ENCODE results near the gene CGREF1.

Gene CGREF1, protein sequence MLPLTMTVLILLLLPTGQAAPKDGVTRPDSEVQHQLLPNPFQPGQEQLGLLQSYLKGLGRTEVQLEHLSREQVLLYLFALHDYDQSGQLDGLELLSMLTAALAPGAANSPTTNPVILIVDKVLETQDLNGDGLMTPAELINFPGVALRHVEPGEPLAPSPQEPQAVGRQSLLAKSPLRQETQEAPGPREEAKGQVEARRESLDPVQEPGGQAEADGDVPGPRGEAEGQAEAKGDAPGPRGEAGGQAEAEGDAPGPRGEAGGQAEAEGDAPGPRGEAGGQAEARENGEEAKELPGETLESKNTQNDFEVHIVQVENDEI
- 0.39 to 3.6 (median 0.44) reads per million in 3 experiments for total RNA-seq

DNA sequence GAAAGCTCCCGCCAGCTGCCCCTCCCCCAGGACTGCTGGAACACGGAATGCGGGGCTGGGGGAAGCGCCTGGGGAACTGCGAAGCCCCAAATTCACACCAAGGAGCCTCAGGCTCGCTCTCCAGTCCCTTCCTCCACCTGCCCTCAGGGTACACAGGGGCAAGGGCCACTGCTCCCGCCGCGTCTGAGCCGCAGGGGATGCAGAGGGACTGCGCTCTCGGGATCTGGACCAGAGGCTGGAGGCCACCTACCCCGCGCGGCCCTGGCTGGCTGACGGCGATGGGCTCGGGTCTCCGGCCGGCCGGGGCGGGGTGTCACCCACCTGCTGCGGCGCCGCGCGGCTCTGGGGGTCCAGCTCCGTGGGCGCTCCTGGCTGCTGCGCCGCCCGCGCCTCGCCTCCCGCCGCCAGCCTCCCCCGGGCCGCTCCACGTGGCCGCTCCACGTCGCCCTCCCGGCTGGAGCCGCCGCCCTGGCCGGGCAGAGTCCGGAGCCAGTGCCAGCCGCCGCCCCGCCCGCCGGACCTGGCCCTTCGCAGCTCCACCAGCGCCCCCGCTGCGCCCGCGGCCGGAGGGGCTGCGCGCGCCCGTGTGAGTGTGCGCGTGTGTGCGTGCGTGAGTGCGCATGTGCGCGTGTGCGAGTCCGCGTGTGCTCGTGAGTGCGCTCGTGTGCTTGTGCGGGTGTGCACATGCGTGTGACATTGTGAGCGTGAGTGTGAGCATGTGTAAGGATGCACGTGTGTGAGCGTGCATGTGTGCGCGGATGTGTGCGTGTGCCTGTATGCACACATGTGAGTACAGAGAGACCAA, at the start of gene CGREF1:
Gene CGREF1, minus strand, starts transcription at position 604 of the 805 bp plus-strand sequence. CDS start 14,762 bp downstream, outside the sequence.
- no peak for DNase-seq

DNA sequence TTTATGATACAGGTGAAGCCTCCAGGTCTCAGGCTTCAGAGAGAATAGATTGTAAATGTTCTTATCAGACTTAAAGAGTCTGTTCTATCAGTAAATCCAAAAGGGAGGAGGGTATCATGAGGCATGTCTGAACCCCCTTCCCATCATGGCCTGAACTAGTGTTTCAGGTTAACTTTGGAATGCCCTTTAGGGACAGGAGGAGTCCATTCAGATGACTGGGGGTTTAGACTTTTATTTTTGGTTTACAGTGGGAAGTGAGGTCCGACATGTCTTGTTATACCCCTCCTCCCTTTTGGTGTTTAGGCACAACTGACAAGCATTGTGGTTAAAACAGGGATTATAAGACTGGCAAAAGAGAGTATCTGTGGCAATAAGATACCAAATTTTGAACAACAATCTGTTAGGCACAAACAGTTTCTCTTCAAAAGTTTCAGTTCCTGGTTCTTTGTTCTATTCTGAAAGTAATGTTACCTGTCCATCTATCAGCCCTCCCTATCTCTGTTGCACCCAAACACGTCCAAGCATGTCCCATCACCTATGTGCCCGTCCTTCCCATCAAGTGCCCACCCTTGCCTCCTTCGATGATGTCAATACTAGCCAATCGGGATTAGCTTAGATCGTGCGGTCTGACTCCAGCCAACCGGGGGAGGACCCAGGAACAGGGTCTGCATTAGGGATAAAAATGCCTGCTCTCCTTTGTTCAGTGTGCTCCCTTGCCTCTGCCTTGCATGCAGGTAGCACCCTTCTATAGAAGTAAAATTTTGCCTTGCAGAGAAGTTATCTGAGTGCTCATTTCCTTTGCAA, 46.2 kb upstream of the CGREF1 start:
- DNase-seq, result no peak

DNA sequence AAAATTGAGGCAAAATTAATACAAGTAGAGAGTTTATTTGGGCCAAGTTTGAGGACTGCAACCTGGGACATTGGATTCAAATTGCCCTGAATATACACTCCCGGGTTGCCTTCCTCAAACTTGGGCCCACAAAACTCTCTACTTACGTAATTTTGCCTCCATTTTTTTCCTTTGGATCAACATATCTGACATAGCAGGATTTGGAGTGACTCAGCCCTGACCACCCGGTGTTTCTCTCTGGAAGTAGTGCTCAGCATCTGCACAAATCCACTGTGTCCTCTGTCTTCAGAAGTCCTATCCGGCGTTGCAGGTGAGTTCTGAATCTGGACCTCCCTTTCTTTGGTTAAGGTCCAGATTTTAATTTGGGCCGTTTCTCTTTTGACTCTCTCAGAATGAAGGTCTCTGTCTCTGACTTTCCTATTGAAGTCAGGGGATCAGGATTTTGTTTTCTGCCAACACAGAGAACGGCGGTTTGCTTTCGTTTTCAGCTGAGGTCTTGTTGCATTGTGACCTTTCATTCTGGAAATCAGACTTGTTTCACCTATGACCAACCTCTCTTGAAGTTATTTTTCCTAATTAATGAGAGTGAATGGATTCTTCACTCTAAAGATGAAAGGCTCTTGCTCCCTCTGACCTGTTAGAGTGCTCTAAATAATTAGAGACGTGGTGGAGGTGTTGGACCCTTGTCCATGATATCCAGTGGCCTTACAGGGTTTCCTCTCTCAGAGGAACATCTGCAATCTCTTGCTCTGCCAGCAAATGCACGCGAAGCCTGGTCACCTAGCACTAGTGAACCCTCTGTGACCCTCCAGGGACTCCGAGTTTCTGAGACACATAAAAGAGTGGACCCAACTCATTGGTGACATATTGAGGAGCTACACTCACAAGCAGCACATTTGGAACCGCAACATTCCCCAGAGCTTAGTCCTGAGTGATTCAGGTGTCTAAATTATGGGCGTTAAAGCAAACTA, 43.5 kb upstream of the CGREF1 start:
- no peak for DNase-seq

DNA sequence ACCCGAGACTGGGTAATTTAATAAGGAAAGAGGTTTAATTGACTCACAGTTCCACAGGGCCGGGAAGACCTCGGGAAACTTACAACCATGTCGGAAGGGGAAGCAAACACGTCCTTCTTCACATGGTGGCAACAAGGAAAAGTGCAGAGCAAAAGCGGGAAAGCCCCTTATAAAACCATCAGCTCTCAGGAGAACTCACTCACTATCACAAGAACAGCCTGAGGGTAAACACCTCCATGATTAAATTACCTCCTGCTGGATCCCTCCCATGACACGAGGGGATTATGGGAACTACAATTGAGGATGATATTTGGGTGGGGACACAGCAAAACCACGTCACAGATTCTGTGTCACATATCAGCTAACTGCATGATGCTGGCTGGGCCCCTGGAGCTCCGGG, 41.3 kb upstream of the CGREF1 start:
- no peak for DNase-seq

DNA sequence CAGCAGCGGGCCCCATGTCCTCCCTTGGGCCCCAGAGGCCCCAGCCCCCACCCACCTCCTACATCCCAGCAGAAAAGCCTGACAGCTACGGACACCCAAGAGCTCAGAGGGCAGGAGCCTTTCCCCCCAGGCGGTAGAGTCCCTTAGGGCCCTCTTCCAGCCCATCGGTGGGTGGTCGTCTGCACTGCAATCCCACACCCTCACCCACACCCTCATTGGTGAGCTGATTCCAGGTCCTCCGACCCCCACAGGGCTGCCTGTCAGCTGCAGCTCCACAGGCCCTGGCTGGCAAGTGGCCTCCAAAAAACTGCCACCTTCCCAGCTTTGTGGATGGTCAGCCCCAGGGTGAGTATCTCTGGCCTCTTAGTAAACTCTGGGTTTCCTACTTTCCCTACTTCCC, 40.3 kb upstream of the CGREF1 start:
- no peak for DNase-seq

DNA sequence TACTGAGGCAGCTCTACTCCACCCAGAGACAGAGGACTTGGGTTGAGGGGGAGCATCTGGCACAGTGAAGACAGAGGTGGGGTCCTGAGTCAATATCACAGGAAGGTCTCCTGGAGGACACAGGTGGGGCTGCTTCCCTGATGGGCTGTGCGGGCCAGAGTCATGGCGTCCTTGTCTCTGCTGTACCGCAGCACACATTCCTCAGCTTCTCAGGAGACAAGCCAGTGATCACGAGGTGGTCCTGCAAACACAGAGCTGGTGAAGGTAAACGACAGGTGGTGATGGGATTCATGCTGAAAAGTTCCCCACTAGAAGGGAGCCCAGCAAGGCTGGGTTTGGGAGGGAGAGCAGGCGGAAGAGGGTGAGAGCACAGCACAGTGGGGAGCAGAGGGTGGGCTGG, 39.5 kb upstream of the CGREF1 start:
- DNase-seq, result no peak

DNA sequence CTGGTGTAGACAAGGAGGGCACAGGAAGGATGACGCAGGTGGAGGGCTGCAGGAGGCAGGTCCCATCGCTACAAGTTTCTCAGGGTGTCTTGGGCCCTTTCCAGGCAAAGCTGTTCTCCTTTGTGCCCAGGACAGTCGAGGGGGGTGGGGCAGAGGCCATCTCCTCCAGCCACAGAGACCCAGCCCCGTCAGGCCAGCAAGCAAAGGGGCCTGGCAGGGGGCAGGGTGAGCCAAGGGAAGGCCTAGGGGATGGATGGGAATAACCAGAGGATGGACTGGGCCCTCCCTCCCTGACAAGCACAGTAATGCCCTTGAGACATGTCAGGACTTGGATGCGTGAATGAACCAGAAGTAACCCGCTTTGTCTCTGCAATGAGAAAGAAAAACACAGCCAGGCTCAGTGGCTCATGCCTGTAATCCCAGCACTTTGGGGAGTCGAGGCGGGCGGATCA, 36.2 kb upstream of the CGREF1 start:
- no peak for DNase-seq

DNA sequence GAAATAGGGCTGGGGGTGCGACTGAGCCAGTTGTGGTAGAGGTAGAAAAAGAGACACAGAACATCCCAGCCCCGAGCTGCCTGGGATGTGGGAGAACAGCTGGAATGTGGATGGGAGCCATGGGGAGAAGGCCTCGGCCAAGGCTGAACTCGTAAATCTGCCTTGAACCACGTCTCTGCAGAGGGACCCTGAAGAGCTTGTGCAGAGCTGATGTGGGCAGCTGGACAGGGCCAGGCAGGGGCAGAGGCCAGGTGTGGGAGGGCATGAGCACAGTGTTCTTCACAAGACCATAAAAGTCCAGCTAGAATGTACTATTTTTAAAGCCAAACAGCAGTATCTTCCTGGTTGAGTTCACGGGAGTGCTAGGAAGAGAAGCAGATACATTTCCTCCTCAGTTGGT, 35.6 kb upstream of the CGREF1 start:
- no peak for DNase-seq

DNA sequence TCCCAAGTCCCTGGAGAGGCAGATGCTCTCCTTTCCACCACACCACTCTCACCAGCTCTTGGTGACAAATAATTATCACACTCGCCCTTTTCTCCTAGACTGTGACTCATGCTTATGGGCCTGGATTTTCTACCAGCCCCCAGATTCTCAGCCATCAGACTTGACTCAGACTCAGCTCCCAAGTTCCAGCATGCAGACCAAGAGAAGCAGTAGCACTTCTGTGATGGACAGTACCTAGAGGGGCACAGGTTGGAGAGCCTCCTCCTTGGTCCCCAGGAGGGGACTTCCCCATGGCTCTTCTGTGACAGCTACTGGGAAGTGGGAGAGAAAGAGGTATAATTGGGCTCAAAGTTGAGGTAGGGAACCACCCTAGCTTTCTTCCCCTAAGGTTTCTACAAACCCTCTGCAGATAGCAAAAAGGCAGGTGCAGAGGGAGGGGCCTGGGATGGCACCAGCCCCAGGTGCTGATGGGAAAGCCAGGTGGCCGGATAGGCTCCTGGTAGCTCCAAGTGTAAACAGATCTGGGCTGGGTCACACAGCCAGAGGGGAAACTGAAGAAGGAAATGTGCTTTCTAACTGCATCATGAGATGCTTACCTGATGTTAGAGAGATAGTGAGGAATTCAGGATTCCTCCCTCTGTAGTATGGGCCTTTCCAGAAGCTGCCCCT, 34.0 kb upstream of the CGREF1 start:
- DNase-seq, result no peak

DNA sequence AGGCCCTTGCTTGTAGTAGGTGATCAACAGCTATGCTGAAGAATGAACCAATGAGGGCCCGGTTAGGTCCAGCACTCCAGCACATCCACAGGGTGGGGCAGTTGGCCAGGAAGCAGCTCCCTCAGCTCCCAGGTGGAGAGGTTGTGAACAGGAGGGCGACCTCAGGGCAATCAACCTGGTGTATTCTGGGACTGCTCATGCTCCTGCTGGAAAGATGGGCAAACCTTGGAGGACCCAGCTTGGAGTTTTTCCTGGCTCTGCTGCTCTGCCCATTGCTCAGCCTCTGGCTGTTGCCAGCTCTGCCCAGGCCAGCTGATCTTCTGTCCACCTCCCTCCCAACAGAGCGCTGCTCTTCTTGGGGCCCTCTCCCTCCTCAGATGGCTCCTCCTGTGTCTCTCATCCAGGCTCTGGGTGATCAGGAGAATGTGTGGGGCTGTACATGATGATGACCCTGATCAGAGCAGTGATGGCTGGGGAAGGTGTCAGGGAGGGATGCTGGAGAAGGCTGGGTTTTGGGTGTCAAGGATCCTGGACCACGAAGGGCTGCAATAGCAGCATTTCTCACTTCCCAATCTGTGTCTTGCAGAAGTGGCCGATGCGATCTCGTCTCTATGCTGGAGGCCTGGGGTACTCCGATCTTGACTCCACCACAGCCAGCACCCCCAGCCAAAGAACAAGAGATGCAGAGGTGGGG, 33.3 kb upstream of the CGREF1 start:
- DNase-seq, result no peak

DNA sequence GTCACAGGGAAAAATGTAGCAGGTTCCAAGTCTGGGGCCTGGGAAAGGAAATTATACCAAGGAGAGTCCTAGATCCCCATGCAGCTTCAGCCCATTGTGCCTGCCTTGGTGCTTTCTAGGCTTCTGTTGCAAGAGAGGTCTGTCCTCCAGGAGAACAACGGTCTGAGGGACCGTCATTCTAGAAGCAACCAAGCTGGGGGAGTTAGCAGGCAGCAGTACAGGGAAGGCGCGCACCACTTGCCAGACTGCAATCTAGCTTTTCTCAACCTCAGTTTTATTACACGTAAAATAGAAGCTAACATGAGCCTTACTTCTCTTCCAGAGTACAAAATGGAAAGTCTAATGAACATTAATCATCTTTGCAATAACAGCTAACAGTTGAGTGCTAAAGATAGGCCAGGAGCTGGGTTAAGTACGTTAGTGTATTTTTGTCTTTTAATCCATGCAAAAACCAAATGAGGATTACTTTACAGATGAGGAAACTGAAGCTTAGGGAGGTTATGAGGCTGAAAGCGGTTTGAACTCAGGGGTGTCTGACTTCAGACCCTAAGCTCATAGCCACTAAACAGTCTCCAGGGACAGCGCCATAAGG, 31.8 kb upstream of the CGREF1 start:
- no peak for DNase-seq

DNA sequence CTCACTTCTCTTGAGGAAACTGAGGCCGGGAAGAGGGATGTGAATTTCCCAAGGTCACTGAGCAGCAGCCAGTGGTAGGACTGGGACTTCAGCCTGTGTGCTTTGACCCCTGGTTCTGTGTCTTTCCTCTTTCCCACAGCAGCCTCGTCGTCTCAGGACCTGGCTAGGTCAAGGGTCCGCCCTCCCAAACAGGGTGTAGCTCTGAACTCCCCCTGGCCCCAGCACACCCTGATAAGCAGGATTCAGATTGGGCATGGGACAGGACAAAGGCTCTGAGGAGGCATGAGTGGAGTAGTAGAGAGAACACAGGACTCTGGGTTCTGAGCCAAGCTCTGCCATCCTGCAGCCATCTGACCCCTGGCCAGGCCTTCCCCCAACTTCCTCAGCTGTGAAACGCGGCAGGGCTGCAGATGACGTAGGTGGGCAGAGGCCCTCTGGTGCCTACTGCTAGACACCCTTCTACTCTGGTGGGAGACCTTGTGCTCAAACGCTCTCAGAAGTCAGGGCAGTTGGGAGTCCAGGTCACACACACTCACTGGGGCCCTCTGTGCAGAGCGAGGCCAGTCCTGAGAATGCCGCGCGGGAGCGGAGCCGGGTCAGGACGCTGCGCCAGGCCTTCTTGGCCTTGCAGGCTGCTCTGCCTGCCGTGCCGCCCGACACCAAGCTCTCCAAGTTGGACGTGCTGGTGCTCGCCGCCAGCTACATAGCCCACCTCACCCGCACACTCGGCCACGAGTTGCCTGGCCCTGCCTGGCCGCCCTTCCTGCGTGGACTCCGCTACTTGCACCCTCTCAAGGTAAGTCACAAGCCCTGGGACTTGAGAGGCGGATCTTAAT, 30.9 kb upstream of the CGREF1 start:
- DNase-seq, result no peak

DNA sequence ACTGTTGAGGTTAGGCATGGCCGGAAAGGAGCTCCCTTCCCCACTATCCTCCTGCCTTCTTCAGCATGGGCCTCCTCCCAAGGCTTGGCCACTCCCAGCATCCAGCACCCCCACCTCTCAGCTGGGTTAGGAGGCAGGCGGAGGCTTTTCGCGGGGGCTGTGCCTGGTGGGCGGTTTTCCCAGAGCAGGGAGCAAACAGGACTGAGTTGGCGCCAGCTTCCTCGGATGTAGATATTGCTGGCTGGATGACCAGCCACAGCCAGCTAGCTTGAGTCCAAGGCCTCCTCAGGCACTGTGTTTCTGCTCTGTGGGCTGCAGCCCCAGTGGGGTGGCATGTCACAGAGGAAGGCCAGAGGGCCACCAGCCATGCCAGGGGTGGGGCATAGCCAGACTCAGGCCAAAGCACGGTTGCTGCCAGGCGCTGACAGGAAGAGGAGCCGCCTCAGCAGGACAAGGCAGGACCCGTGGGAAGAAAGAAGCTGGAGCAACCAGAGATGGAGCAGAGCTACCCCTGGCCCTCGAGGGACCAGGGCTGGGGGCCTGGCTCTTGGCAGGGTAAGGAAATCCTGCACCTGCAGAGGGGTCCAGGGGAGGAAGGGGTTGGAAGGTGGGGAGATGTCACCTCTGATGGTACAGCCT, 30.0 kb upstream of the CGREF1 start, which contains the start of gene TCF23:
Gene TCF23, plus strand, starts transcription at position 204 of the 639 bp plus-strand sequence. Its CDS starts 130 bp downstream, at position 334.
- DNase-seq, result no peak

DNA sequence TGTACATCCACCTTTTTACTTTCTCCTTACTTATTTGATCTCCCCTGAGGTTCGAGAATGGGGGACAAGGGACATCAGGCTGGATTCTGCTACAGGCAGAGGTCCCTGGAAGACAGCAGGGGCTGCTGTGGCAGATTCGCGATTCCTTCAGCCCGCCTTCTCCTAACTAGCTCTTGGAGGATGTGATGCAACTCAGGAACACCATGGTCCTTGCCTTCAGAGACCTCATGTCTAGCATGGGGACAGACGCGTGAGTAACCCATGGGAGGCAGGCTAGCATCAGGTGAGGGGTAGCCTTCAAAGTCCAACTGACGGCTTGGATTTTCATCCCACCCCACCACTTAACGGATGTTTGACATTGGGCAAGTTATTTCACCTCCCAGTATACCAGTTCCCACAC, 29.0 kb upstream of the CGREF1 start:
- DNase-seq, result no peak

DNA sequence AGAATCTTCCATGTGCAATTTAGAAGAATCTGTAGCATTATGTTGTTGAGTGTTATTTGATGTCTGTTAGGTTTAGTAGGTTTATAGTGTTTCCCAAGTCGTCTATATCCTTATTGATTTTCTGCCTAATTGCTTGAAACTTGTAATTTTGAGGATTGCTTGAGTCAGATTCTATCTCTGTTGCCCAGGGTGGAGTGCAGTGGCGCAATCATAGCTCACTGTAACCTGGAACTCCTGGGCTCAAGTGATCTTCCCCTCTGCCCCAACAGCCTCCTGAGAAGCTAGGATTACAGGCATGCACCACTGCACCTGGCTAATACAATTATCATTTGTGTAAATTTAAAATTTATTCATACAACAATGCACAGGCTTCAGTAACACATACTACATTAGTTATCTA, 26.8 kb upstream of the CGREF1 start:
- no peak for DNase-seq

DNA sequence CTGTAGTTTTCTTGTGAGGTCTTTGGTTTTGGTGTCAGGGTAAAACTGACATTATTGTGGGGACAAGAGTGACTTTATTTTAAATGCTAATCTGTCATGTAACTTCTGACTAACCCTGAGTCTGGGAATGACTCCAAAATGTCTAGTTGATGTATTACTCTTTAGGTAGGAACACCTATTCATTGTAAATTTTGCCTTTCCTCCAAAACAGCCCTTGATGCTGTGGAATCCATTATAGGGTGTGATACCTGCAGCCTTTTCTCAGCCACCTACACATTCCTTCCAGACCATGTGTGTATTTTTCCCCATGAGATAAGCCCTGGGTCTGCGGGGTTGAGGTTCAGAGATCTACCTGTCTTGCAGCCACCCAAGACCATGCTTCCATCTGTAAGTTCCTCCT, 24.4 kb upstream of the CGREF1 start:
- no peak for DNase-seq

DNA sequence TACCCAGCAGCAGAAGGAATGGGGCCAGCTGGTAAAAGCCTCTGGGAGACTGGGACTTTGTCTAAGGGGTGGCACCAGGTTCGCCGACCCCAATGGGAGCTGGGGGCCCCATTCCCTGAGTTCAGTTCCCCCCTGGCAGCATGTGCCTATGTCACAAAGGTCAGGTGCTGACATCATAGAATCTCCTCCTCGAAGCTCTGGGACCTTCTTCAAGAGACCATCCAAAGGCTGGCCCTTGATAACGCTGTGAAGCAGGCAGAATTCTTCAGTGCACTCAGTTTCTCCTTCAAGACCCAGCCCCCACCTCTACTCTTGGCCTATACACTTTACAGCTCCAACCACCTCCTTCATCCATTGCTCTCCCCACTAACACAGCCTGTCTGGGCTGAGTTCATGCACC, 20.4 kb upstream of the CGREF1 start, which contains the start of gene PRR30:
Gene PRR30, minus strand, starts transcription at position 101 of the 400 bp plus-strand sequence. CDS start 1,081 bp downstream, outside the sequence.
- no peak for DNase-seq

DNA sequence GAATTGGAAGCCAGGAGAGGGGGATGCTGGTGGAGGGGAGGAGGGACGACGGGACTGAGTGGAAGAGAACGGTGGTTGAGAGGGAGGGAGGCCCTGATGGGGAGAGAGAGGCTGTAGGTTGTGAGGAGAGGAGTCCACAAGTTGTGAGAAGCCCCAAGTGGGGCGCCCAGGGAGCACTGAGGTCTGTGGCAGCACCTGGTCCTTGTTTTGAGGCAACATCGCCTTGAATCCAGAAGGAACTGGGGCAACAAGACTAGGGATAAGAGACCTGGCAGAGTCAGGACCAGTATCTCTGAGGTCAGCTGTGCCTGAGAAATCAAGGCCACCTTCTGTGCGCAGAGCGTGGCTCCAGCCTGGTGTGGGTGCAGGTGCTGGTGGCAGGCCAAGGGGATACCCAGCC, 19.2 kb upstream of the CGREF1 start:
- no peak for DNase-seq
